Upper lobe of left lung (tissue), 4 donors: ENCODE measurements around the gene MYPN.

Source experiments
- CTCF ChIP-seq, 6 experiments: fragments of 450-650 bp in 4 of 6; fragments of 200-600 bp in 2 of 6; sonication (generic) in 2 of 6; IDR thresholded peaks; one replicate each; pipeline ENCODE4 v1.5.1; 2016 to 2019; ENCODE audit warnings: antibody characterized with exemption in 6 of 6
- POLR2A ChIP-seq, 4 donors: fragments of 450-650 bp; IDR thresholded peaks; one replicate each; pipeline ENCODE4 v1.5.1; 2016 to 2017; ENCODE audit warnings: antibody characterized with exemption in 4 of 4, mild to moderate bottlenecking in 2 of 4
- POLR2AphosphoS5 ChIP-seq, 2 donors: sonication (generic); formaldehyde crosslinking; IDR thresholded peaks; one replicate each; pipeline ENCODE4 v1.5.1; 2017; ENCODE audit warnings: antibody characterized with exemption in 2 of 2

DNA sequence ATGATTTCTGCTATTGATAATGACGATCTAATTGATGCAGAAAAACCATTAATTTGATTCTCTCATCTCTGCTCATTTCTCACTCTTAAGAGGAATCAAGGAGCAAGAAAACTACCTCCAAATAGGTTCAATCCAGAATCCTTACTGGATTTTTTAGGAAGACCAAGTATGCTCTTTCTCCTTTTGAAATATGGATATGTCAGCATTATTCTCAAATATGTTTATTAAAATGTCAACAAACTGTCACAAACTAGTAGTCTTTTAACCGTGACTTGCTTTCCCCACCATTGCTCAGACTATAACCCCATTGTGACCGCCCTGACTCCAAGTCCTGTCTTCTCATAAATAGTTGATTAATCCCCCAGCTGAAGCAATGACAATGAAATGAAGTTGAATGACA is 123.8 kb downstream of the MYPN start:
- TF ChIP-seq POLR2AphosphoS5 (IDR thresholded peaks at IDR 0.05) (no peak), CTCF (IDR thresholded peaks at IDR 0.05) (no peak), POLR2A (IDR thresholded peaks at IDR 0.05) (no peak)
